ENCODE data around the gene SEL1L3.

Gene SEL1L3

GRCh38 chr4:25743971-25744370 lies 118.8 kb downstream of the SEL1L3 start:
- DNase-seq (ENCODE audit: low spot score in 2 of 2), result no peak
- Histone ChIP-seq H3K36me3 (replicated peaks) (no peaks in the 10 kb centered on the region), H3K4me1 (no peaks in the 10 kb centered on the region), H3K27me3 (ENCODE audit: low read depth) (no peaks in the 10 kb centered on the region), H3K9me3 (no peaks in the 10 kb centered on the region), H3K4me3 (no peak overlapping the region)
- in situ Hi-C loops (cut with MboI; ENCODE audit: low sequenced_read_pairs), result no loop called here

- no peak for DNase-seq (ENCODE audit: low spot score in 2 of 2)
- Histone ChIP-seq H3K9me3 (no peaks in the 10 kb centered on the region), H3K4me3 (no peak overlapping the region), H3K27me3 (ENCODE audit: low read depth) (no peaks in the 10 kb centered on the region), H3K4me1 (no peaks in the 10 kb centered on the region), H3K36me3 (replicated peaks) (no peaks in the 10 kb centered on the region)
- in situ Hi-C loops (cut with MboI; ENCODE audit: low sequenced_read_pairs), result no loop called here
Observed at GRCh38 chr4:25729564-25729963, 133.2 kb downstream of the SEL1L3 start.

- DNase-seq (ENCODE audit: low spot score in 2 of 2), result no peak
- Histone ChIP-seq H3K4me1 (no peaks in the 10 kb centered on the region), H3K4me3 (no peak overlapping the region), H3K27me3 (ENCODE audit: low read depth) (no peaks in the 10 kb centered on the region), H3K9me3 (no peaks in the 10 kb centered on the region), H3K36me3 (replicated peaks) (no peaks in the 10 kb centered on the region)
- in situ Hi-C loops (cut with MboI; ENCODE audit: low sequenced_read_pairs), result no loop called here
Observed at GRCh38 chr4:25728886-25729285, 133.9 kb downstream of the SEL1L3 start.

GRCh38 chr4:25727711-25728493 lies 134.9 kb downstream of the SEL1L3 start:
- Histone ChIP-seq H3K36me3 (replicated peaks) (no peaks in the 10 kb centered on the region), H3K27me3 (ENCODE audit: low read depth) (no peaks in the 10 kb centered on the region), H3K9me3 (no peaks in the 10 kb centered on the region), H3K4me1 (no peaks in the 10 kb centered on the region), H3K4me3 (no peak overlapping the region)
- no peak for DNase-seq (ENCODE audit: low spot score in 2 of 2)
- in situ Hi-C loops (cut with MboI; ENCODE audit: low sequenced_read_pairs), result no loop called here

GRCh38 chr4:25725870-25726269 lies 136.9 kb downstream of the SEL1L3 start:
- Histone ChIP-seq H3K9me3 (no peaks in the 10 kb centered on the region), H3K36me3 (replicated peaks) (no peaks in the 10 kb centered on the region), H3K27me3 (ENCODE audit: low read depth) (no peaks in the 10 kb centered on the region), H3K4me3 (no peak overlapping the region), H3K4me1 (no peaks in the 10 kb centered on the region)
- in situ Hi-C loops (cut with MboI; ENCODE audit: low sequenced_read_pairs), result no loop called here
- DNase-seq (ENCODE audit: low spot score in 2 of 2), result no peak

- in situ Hi-C loops (cut with MboI; ENCODE audit: low sequenced_read_pairs), result no loop called here
- H3K27me3 ChIP-seq (ENCODE audit: low read depth), result no peaks in the 10 kb centered on the region
- no peaks in the 10 kb centered on the region for H3K4me1 ChIP-seq
- H3K36me3 ChIP-seq (replicated peaks), result no peaks in the 10 kb centered on the region
- DNase-seq (ENCODE audit: low spot score in 2 of 2), result no peak
- no peak overlapping the region for H3K4me3 ChIP-seq
- H3K9me3 ChIP-seq, result no peaks in the 10 kb centered on the region
Observed at GRCh38 chr4:25723409-25723808, 139.4 kb downstream of the SEL1L3 start.

GRCh38 chr4:25722964-25723363 lies 139.8 kb downstream of the SEL1L3 start:
- H3K36me3 ChIP-seq (replicated peaks), result no peaks in the 10 kb centered on the region
- H3K4me3 ChIP-seq, result no peak overlapping the region
- no peaks in the 10 kb centered on the region for H3K9me3 ChIP-seq
- H3K4me1 ChIP-seq, result no peaks in the 10 kb centered on the region
- no peaks in the 10 kb centered on the region for H3K27me3 ChIP-seq (ENCODE audit: low read depth)
- no peak for DNase-seq (ENCODE audit: low spot score in 2 of 2)
- in situ Hi-C loops (cut with MboI; ENCODE audit: low sequenced_read_pairs), result no loop called here

GRCh38 chr4:25713812-25714211 lies 149.0 kb downstream of the SEL1L3 start:
- Histone ChIP-seq H3K4me3 (no peak overlapping the region), H3K36me3 (replicated peaks) (no peaks in the 10 kb centered on the region), H3K9me3 (no peaks in the 10 kb centered on the region), H3K4me1 (no peaks in the 10 kb centered on the region), H3K27me3 (ENCODE audit: low read depth) (no peaks in the 10 kb centered on the region)
- DNase-seq (ENCODE audit: low spot score in 2 of 2), result no peak
- in situ Hi-C loops (cut with MboI; ENCODE audit: low sequenced_read_pairs), result no loop called here

GRCh38 chr4:25712611-25713010 lies 150.2 kb downstream of the SEL1L3 start:
- no peak for DNase-seq (ENCODE audit: low spot score in 2 of 2)
- no peaks in the 10 kb centered on the region for H3K9me3 ChIP-seq
- in situ Hi-C loops (cut with MboI; ENCODE audit: low sequenced_read_pairs), result no loop called here
- no peaks in the 10 kb centered on the region for H3K36me3 ChIP-seq (replicated peaks)
- H3K4me1 ChIP-seq, result no peaks in the 10 kb centered on the region
- no peak overlapping the region for H3K4me3 ChIP-seq
- H3K27me3 ChIP-seq (ENCODE audit: low read depth), result no peaks in the 10 kb centered on the region

GRCh38 chr4:25710637-25711036 lies 152.2 kb downstream of the SEL1L3 start:
- H3K9me3 ChIP-seq, result no peaks in the 10 kb centered on the region
- no peaks in the 10 kb centered on the region for H3K4me1 ChIP-seq
- H3K27me3 ChIP-seq (ENCODE audit: low read depth), result no peaks in the 10 kb centered on the region
- H3K36me3 ChIP-seq (replicated peaks), result no peaks in the 10 kb centered on the region
- in situ Hi-C loops (cut with MboI; ENCODE audit: low sequenced_read_pairs), result no loop called here
- DNase-seq (ENCODE audit: low spot score in 2 of 2), result no peak
- no peak overlapping the region for H3K4me3 ChIP-seq

- no peaks in the 10 kb centered on the region for H3K9me3 ChIP-seq
- no peak overlapping the region for H3K4me3 ChIP-seq
- no peak for DNase-seq (ENCODE audit: low spot score in 2 of 2)
- H3K27me3 ChIP-seq (ENCODE audit: low read depth), result no peaks in the 10 kb centered on the region
- in situ Hi-C loops (cut with MboI; ENCODE audit: low sequenced_read_pairs), result no loop called here
- H3K4me1 ChIP-seq, result no peaks in the 10 kb centered on the region
- H3K36me3 ChIP-seq (replicated peaks), result no peaks in the 10 kb centered on the region
Observed at GRCh38 chr4:25704516-25704915, 158.3 kb downstream of the SEL1L3 start.

GRCh38 chr4:25703731-25704388 lies 158.9 kb downstream of the SEL1L3 start:
- in situ Hi-C loops (cut with MboI; ENCODE audit: low sequenced_read_pairs), result no loop called here
- no peak overlapping the region for H3K4me3 ChIP-seq
- no peak for DNase-seq (ENCODE audit: low spot score in 2 of 2)

GRCh38 chr4:25702848-25703247 lies 159.9 kb downstream of the SEL1L3 start:
- Histone ChIP-seq H3K36me3 (replicated peaks) (no peaks in the 10 kb centered on the region), H3K9me3 (no peaks in the 10 kb centered on the region), H3K4me3 (no peak overlapping the region), H3K4me1 (no peaks in the 10 kb centered on the region), H3K27me3 (ENCODE audit: low read depth) (no peaks in the 10 kb centered on the region)
- no peak for DNase-seq (ENCODE audit: low spot score in 2 of 2)
- in situ Hi-C loops (cut with MboI; ENCODE audit: low sequenced_read_pairs), result no loop called here

More at GRCh38 chr4:25703731-25704388, 158.9 kb downstream of the SEL1L3 start:
- Histone ChIP-seq H3K27me3 (ENCODE audit: low read depth) (no peaks in the 10 kb centered on the region), H3K36me3 (replicated peaks) (no peaks in the 10 kb centered on the region), H3K4me1 (no peaks in the 10 kb centered on the region), H3K9me3 (no peaks in the 10 kb centered on the region)

- H3K27me3 ChIP-seq (ENCODE audit: low read depth), result no peaks in the 10 kb centered on the region
- H3K9me3 ChIP-seq, result no peaks in the 10 kb centered on the region
- DNase-seq (ENCODE audit: low spot score in 2 of 2), result no peak
- in situ Hi-C loops (cut with MboI; ENCODE audit: low sequenced_read_pairs), result no loop called here
- H3K36me3 ChIP-seq (replicated peaks), result no peaks in the 10 kb centered on the region
- H3K4me1 ChIP-seq, result no peaks in the 10 kb centered on the region
- H3K4me3 ChIP-seq, result no peak overlapping the region
Observed at GRCh38 chr4:25700661-25701060, 162.1 kb downstream of the SEL1L3 start.

Data from HAP-1 (cell line).